Measurements from ENCODE around the gene SDF4. TPM values are rescaled to one million over a fixed set of nuclear protein-coding genes. Genes with fewer than 3 reads are reported as not detected.
"Not testable (repeated sequence)": the region's sequence is repeated elsewhere in the genome, so short reads cannot be mapped to it uniquely, and the experiment has no call there.

Gene SDF4
- total RNA-seq, 1 experiment from 2014 or later = 142 TPM

GRCh38 chr1:1179983-1180861 is 51.6 kb downstream of the SDF4 start:
- DNase-seq (ENCODE audit: low read depth) = no peak

DNA sequence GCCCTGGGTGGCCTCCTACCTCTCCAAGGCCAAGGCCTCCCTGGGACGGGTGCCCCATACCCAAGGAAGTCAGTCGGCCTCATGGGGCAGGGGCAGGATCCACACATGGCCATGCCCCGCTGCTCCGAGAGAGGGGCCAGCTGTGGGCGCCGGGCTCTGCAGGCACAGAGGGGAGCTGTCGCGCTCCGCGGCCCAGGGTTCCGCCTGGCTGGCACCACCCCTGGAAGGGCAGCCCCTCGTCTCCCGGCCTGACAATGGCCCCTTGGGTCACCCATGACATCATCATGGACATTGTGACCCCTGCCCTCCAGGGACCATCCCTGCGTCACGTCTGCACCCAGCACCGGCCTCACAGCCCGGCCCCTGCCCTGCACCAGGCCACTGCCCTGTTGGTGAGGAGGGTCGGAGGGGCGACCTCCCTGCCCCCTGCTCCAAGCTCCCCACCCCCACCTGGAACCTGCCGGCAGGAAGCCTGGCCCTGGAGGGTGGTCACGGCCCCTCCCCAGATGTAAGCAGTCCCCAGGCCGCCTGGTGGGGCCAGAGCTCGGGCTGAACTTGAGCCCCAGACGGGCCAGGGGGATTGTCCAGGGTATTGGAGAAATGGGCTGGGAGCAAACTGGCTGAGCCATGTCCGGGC is 52.3 kb downstream of the SDF4 start:
- DNase-seq (ENCODE audit: low read depth) = no peak

DNA sequence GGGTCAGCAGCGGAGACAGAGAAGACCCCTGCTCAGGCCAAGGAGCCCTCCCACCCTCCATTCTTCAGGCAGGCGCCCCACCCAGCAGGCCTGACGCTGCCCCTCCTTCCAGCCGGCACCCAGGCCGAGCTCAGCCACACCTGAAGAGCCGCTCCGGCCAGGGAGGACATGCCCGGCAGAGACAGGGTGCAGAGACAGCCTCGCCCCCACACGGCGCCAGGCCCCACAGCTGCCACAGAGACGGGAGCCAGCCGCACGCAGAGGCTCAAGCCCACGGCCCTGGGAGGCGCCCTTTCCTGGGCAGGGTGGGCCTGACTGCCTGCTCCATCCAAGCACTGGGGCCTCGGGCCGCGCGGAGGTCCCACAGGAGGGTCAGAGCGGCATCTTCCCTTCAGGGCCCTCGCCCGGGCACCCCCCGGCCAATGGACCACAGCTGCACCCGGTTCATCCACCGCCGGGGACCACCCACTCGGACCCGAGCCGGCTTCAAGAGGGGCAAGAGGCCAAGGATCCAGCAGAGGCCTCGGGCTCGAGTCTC is 52.9 kb downstream of the SDF4 start:
- no peak for DNase-seq (ENCODE audit: low read depth)

GRCh38 chr1:1177452-1178206 is 54.2 kb downstream of the SDF4 start:
- DNase-seq (ENCODE audit: low read depth) = no peak

DNA sequence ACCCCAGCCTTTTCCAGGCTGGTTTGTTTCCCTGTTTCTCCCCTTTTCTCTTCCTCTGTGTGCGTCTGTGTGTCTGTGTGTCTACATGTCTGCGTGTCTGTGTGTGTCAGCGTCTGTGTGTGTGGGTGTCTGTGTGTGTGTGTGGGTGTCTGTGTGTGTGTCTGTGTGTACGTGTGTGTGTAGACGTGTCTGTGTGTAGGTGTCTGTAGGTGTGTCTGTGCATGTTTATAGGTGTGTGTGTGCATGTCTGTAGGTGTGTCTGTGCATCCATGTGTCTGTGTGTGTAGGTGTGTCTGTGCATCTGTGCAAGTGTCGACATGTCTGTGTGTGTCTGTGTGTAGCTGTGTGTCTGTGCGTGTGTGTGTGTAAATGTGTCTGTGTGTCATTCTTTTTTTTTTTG is 54.9 kb downstream of the SDF4 start:
- no peak for DNase-seq (ENCODE audit: low read depth)

DNA sequence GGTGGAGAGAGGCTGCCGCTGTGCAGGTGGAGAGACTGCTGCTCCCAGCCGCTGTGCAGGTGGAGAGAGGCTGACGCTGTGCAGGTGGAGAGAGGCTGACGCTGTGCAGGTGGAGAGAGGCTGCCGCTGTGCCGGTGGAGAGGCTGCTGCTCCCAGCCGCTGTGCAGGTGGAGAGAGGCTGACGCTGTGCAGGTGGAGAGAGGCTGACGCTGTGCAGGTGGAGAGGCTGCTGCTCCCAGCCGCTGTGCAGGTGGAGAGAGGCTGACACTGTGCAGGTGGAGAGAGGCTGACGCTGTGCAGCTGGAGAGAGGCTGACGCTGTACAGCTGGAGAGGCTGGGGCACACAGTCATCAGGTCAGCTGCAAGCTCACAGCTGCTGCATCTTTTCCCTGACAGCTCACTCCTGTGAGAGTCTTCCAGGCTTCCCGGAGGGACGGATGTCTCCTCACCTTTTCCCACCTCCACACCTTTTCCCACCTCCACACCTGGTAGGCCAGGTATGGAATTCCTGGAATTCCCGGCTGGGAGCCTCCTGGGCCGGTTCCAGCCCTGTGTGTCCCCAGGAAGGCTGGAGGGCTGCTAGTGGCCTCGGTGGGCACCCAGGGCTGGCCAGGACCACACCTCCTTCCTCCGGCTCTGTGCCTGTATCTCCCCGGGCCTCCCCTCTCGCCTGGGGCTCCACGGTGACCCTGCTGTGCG is 55.6 kb downstream of the SDF4 start:
- DNase-seq (ENCODE audit: low read depth) = not testable (repeated sequence)

GRCh38 chr1:1175221-1176062 is 56.4 kb downstream of the SDF4 start:
- DNase-seq (ENCODE audit: low read depth) = no peak

GRCh38 chr1:1173793-1174415 is 57.9 kb downstream of the SDF4 start, which contains the start of gene TTLL10:
Gene TTLL10 (plus strand): TSS chr1:1173880. CDS start chr1:1179216, 5,336 bp downstream.
- no peak for DNase-seq (ENCODE audit: low read depth)

- no peak for DNase-seq (ENCODE audit: low read depth)
Observed at GRCh38 chr1:1173061-1173792, 58.6 kb downstream of the SDF4 start.

DNA sequence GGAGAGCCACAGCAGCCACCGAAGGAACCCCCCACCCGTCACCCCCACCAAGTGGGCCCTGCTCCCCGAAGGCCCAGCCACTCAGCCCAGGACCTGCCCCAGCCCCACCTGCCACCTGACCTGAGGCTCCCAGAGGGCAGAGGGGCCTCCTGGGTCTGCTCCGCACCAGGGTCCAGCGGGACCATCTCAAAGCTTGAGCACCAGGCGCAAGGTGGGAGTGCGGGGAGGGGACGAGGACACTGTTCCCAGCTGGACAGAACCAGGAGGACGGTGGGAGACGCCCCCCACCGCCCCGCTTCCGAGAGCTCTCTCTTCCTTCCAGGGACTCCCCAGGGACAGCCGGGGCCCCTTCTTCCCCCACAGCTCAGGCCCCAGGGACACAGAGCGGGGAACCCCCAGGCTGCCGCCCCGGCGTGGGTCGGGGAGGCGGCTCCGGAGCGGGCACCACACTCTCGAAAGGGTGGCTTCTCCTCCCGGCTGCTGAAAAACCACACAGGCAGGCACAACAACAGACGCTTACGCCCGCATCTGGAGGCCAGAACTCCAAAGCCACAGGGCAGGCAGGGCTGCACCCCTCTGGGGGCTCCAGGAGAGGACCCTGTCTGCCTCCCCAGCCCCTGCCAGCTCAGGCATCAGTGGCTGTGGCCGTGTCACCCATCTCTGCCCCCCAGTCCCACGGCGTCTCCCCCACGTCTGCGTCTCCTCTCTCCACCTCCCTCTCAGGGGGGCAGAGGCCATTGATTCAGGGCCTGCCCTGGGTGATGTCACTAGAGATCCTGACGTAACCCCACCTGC is 60.1 kb downstream of the SDF4 start:
- no peak for DNase-seq (ENCODE audit: low read depth)

DNA sequence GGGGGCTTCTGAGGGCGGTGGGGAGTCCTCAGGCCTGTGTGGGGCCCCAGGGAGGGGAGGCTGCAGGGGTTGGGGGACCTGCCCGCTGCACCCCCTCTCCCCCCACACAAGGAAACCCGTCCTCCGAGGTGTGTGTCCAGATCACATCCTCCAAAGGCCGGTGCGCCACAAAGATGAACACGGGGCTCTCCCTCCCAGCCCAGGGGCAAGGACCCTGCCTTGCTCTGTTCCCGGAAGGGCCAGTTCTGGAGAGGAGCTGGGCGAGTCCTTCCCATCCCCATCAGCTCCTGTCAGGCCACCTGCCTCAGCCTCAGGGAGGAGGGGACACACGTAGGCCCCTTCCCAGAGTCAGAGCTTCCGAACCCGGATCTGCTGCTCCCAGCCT is 60.6 kb downstream of the SDF4 start:
- no peak for DNase-seq (ENCODE audit: low read depth)

GRCh38 chr1:1170215-1171091 is 61.3 kb downstream of the SDF4 start:
- DNase-seq (ENCODE audit: low read depth) = no peak

- no peak for DNase-seq (ENCODE audit: low read depth)
Observed at GRCh38 chr1:1169429-1170214, 62.2 kb downstream of the SDF4 start.

GRCh38 chr1:1168451-1169411 is 63.1 kb downstream of the SDF4 start:
- DNase-seq (ENCODE audit: low read depth) = no peak

DNA sequence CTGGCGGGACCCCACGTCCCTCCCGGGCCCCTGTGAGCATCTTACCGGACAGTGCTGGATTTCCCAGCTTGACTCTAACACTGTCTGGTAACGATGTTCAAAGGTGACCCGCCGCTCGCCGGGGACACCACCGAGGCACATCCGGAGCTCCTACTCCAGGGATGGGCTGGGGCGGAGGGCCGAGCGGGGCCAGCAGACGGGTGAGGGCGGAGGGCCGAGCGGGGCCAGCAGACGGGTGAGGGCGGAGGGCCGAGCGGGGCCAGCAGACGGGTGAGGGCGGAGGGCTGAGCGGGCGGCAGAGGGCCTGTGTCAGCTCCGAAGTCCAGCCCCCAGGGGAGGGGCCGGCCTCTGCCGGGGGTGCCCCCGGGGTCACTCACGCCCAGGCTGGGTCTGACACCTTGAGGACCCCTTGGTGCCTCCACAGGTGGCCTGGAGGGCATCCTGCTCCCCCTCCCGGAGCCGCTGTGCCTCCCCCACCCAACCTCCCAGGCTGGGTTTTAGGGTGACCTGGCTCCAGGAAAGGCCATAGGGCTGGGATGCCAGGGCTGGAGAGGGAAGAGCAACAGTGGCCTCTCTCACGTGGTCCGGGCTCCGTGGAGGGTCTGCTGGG is 63.9 kb downstream of the SDF4 start:
- no peak for DNase-seq (ENCODE audit: low read depth)
